Measurements from ENCODE around the gene ZNF433.
A peak's percentile ranks its signal among the peaks of the same experiment; 100 is the strongest.
"Not testable (repeated sequence)": the region's sequence is repeated elsewhere in the genome, so short reads cannot be mapped to it uniquely, and the experiment has no call there.

The ZNF433 gene

DNA sequence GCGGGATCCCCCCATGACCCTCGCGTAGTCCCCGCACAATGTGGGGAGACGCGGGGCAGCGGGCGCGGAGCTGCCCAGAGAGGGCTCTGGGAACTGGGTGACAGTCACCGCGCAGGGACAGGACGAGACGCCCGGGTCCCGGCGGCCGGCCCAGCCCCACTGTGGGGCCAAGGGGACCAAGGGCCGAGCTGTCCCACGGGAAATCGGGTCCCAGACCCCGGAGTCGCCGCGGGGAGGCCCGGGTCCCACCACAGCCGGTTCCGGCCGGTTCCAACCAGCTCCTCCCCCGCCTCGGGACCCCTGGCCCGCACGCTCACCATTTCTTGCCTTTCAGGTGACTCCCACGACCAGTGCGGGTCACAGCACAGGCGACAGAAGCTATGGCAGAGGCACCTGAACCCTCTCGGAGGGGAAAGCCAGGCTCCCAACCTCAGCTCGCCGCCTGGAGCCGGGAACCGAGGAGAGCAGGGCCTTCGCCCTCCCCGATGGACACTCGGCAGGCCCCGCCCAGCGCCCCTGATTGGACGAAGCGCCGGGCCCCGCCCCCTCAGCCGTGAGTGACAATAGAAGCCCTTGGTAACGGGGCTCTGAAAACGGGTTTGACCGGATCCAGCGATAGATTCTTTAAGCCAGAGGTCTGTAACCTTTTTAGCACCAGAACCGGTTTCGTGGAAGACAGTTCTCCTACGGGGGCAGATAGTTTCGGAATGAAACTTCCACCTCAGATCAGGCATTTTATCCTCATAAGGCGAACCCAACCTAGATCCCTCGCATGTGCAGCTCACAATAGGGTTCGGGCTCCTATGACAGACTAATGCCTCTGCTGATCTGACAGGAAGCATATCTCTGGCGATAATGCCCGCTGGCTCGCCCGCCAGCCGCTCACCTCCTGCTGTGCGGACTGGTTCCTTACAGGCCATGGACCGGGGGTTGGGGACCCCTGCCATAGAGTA is at the start of gene ZNF433:
TSS of gene ZNF433 (minus strand) at position 460 of the 953 bp plus-strand sequence. CDS start at position 320, 140 bp downstream.
- DNase-seq (ENCODE audit: low read depth in 2 of 2), result peak; percentile 8 to 66

DNA sequence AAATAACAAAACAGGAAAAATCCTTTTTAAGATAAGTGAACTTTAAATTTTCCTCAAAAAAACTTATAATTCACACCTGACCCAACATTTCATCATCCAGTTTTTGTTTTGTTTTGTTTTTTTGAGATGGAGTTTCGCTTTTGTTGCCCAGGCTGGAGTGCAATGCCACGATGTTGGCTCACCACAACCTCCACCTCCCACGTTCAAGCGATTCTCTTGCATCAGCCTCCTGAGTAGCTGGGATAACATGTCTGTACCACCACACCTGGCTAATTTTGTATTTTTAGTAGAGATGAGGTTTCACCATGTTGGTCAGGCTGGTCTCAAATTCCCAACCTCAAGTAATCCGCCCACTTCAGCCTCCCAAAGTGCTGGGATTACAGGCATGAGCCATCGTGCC is 47.9 kb upstream of the ZNF433 start:
- not testable (repeated sequence) for DNase-seq (ENCODE audit: low read depth in 2 of 2)

DNA sequence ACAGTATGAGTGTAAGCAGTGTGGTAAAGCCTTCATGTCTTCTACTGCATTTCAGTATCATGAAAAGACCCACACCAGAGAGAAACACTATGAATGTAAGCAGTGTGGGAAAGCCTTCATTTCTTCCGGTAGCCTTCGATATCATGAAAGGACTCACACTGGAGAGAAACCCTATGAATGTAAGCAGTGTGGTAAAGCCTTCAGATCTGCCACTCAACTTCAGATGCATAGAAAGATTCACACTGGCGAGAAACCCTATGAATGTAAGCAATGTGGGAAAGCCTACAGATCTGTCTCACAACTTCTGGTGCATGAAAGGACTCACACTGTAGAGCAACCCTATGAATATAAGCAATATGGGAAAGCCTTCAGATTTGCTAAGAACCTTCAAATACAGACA is 41.9 kb upstream of the ZNF433 start:
- DNase-seq (ENCODE audit: low read depth in 2 of 2), result no peak

DNA sequence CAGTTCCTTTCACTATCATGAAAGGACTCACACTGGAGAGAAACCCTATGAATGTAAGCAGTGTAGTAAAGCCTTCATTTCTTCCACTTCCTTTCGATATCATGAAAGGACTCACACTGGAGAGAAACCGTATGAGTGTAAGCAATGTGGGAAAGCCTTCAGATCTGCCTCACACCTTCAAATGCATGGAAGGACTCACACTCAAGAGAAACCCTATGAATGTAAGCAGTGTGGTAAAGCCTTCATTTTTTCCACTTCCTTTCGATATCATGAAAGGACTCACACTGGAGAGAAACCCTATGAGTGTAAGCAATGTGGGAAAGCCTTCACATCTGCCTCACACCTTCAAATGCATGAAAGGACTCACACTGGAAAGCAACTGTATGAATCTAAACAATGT is 40.9 kb upstream of the ZNF433 start:
- not testable (repeated sequence) for DNase-seq (ENCODE audit: low read depth in 2 of 2)

DNA sequence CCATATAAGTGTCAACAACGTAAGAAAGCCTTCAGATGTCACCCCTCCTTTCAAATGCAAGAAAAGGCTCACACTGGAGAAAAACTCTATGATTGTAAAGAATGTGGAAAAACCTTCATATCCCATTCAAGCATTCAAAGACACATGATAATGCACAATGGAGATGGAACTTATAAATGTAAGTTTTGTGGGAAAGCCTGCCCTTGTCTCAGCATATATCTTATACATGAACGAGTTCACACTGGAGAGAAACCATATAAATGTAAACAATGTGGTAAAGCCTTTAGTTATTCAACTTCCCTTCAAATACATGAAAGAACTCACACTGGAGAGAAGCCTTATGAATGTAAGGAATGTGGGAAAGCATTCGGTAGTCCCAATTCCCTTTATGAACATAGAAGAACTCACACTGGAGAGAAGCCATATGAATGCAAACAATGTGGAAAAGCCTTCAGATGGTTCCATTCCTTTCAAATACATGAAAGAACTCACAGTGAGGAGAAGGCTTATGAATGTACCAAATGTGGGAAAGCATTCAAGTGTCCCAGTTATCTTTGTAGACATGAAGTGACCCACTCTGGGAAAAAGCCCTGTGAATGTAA is 40.2 kb upstream of the ZNF433 start:
- no peak for DNase-seq (ENCODE audit: low read depth in 2 of 2)

DNA sequence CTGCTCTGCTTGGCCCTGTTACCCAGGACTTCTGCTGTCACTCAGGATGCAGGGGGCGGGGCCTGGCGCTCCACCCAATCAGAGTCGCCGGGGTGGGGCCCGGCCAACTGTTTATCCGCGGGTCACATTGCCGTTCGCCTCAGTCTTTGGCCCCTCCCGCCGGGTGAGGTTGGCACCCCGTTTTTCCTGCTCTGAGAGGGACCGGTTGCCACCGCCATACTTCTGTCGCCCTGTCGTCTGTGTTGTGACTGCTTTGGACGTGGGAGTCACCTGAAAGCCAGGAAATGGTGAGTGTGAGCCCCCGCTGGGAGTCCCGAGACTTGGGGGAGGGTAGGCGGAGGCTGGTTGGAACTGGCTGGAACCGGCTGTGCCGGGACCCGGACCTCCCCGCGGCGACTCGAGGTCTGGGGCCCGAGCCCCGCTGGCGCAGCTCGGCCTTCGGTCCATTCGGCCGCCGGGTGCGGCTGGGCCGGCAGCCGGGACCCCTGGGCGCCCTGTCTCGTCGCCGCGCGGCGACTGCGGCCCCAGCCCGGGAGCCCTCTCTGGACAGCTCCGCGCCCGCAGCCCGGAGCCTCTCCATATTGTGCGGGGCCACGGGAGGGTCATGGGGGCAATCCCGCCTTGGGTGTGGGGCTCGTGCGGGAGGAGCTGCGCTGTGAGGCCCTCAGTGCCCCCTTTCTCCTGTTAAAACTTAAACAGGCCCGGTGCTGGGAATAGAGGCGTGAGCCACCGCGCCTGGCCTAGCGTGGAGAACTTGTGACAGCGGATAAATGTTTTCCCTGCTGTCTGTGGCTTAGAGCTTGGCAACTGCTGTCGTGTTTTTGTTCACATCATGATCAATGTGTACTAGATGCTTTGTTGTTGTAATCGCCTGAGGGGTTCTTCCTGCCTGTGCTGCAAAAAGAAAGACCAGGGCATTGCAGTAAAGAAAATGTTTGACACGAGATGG is 29.4 kb upstream of the ZNF433 start, which contains the start of gene ZNF844:
TSS of gene ZNF844 (plus strand) at position 142 of the 949 bp plus-strand sequence. CDS start at position 285, 143 bp downstream.
- DNase-seq (ENCODE audit: low read depth in 2 of 2), result peak; percentile 39 to 57

DNA sequence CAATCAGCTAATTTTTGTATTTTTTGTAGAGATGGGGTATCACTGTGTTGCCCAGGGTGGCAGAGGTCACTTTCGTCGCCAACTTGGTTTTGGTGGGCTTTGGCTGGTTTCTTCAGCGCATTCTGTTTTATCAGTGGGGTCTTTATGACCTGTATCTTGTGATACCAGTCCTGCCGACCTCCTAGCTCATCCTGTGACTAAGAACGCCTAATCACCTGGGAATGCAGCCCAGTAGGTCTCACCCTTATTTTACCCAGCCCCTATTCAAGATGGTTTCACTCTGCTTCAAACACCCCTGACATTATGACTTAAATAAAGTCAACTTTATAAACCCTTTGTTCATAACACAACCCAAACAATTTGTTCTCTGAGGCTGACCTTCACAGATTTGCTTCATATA is 20.3 kb upstream of the ZNF433 start:
- no peak for DNase-seq (ENCODE audit: low read depth in 2 of 2)

DNA sequence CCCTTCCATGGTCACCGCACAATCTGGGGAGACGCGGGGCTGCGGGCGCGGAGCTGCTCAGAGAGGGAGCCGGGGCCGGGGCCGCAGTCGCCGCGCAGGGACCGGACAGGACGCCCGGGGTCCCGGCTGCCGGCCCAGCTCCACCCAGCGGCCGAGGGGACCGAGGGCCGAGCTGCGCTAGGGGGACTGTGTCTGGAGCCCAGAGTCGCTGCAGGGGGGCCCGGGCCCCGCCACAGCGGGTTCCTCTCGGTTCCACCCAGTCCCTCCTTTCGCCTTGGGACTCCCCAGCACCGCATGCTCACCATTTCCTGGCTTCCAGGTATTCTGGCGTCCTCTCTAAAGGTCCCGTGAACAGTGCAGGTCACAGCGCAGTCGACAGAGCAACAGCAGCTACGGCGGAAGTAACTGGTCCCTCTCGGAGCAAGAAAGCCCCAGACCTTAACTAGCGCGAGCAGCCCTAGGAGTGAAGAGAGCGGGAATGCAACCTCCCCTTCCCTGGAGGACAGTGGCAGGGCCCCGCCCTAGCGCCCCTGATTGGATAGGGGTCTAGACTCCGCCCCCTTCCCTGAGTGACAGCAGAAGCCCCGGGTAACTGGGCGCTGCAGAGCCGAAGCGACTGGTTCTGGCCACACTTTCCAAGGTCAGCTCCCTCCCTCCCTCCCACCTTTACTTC is 17.2 kb upstream of the ZNF433 start, which contains the start of gene ZNF878:
TSS of gene ZNF878 (minus strand) at position 465 of the 673 bp plus-strand sequence. CDS start at position 305, 160 bp downstream.
- DNase-seq (ENCODE audit: low read depth in 2 of 2), result no peak

DNA sequence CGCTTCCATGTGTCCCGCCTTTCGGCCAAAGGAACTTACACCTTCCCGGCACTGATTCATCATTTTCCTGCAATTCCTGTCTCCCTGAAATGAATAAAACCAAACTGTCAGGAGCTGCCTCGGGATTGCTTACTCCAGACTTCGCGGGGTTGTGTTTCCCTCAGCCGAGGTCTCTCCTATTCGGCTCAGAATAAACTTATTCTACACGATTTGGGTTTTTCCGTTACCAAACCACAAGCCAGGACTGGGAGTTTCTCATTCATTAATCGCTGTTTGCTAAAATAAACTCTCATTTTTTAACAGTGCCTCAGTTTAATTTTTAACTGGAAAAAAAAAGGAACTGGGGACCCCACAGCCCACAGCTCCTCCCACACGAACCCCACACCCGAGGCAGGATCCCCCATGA is 16.6 kb upstream of the ZNF433 start:
- no peak for DNase-seq (ENCODE audit: low read depth in 2 of 2)

DNA sequence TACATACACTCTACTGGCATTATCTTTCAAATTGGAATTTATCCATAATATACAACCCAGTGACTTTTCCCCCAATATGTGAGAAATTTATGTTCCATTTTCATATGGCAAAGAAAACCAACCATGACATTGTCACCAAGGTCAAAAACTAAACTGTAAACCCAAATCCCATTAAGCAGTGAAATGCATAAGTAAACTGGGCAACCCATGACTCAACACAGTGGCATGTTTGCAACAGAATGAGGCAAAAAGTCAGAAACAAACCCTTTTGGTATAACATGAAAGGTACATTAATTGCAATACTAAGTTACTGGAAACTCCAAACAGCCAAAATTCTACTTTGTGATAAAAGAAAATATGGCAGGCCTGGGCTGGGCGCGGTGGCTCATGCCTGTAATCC is 12.4 kb upstream of the ZNF433 start:
- DNase-seq (ENCODE audit: low read depth in 2 of 2), result no peak

DNA sequence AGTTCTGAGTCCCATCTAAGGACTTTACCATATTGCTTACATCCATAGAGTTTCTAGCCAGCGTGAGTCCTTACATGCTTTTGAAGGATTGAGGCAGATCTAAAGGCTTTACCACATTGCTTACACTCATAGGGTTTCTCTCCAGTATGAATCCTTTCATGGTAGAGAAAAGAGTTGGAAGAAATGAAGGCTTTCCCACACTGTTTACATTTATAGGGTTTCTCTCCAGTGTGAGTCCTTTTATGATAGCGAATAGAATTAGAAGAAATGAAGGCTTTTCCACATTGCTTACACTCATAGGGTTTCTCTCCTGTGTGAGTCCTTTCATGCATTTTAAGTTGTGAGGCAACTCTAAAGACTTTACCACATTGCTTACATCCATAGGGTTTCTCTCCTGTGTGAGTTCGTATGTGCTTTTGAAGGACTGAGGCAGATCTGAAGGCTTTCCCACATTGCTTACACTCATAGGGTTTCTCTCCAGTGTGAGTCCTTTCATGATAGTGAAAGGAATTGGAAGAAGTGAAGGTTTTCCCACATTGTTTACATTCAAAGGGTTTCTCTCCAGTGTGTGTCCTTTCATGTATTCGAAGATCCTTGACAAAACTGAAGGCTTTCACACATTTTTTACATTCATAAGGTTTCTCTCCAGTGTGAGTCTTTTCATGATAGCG is 8.4 kb upstream of the ZNF433 start:
- DNase-seq (ENCODE audit: low read depth in 2 of 2), result no peak

DNA sequence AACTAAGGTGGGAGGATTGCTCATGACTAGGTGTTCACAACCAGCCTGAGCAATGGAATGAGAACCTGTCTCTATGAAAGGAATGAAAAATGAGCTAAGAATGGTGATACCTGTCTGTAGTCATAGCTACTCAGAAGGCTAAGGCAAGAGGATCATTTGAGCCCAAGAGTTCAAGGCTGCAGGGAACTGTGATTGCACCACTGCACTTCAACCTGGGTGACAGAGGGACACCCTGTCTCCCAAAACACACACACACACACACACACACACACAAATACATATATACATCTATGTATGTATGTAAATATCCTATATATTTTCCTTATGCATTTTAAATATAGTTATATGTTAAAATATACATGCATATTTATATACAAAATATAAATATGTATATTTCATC is 7.4 kb upstream of the ZNF433 start:
- no peak for DNase-seq (ENCODE audit: low read depth in 2 of 2)

DNA sequence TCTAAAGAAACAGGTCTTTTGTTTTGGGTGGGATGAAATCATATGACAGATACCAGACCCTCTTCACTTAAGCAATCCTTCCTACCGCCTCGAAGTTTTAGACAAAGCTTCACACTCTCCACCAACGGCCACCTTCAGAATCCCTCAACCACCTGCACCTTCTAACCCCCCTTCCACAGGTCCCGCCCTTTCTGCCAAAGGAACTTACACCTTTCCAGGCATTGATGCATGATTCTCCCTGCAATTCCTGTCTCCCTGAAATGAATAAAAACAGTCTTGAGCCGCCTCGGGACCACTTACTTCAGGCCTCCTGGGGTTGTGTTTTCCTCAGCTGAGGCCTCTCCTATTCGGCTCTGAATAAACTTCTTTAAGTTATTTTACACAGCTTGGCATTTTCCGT is 859 bp downstream of the ZNF433 start:
- DNase-seq (ENCODE audit: low read depth in 2 of 2), result no peak

DNA sequence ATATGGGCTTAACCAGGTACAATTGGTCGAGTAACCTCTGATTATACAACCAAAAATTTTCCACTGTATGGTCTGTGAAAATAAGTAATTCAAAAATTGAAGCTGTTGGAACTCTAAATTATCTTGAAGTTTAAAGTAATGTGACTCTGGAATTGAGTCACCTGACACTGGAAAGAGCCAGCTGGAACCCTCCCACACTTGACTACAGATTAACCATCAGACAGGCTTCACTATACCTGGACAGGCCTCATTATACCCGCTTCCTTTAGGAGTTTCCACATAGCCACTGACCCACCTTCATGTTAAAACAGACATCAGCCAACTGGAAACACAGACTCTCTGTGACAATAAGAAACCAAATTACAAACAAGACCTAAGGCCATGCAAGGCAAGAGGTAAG is 1.3 kb downstream of the ZNF433 start:
- no peak for DNase-seq (ENCODE audit: low read depth in 2 of 2)

DNA sequence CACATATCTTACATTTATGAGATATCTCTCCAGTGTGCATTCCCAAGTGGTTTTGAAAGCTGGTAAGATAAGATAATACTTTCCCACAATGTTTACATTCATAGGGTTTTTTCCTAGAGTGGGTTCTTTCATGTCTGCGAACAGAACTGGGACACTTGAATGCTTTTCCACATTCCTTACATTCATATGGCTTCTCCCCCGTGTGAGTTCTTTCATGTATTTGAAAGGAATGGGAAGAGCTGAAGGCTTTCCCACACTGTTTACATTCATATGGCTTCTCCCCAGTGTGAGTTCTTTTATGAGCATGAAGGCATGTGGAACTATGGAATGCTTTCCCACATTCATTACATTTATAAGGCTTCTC is 19.7 kb downstream of the ZNF433 start:
- DNase-seq (ENCODE audit: low read depth in 2 of 2), result no peak

DNA sequence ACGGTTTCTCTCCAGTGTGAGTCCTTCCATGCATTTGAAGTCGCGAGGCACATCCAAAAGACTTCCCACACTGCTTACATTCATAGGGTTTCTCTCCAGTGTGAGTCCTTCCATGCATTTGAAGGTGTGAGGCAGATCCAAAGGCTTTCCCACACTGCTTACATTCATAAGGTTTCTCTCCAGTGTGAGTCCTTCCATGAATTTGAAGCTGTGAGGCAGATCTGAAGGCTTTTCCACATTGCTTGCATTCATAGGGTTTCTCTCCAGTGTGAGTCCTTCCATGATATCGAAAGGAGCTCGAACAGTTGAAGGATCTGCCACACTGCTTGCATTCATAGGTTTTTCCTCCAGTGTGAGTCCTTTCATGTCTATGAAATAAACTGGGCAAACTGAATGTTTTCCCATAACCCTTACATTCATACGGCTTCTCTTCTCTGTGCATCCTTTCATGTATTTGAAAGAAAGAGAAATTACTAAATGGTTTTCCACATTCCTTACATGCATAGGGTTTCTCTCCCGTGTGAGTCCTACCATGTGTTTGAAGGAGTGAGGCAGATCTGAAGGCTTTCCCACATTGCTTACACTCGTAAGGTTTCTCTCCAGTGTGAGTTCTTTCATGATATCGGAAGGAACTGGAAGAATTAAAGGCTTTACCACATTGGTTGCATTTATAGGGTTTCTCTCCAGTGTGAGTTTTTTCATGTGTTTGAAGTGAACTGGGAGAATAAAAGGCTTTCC is 20.3 kb downstream of the ZNF433 start:
- no peak for DNase-seq (ENCODE audit: low read depth in 2 of 2)

DNA sequence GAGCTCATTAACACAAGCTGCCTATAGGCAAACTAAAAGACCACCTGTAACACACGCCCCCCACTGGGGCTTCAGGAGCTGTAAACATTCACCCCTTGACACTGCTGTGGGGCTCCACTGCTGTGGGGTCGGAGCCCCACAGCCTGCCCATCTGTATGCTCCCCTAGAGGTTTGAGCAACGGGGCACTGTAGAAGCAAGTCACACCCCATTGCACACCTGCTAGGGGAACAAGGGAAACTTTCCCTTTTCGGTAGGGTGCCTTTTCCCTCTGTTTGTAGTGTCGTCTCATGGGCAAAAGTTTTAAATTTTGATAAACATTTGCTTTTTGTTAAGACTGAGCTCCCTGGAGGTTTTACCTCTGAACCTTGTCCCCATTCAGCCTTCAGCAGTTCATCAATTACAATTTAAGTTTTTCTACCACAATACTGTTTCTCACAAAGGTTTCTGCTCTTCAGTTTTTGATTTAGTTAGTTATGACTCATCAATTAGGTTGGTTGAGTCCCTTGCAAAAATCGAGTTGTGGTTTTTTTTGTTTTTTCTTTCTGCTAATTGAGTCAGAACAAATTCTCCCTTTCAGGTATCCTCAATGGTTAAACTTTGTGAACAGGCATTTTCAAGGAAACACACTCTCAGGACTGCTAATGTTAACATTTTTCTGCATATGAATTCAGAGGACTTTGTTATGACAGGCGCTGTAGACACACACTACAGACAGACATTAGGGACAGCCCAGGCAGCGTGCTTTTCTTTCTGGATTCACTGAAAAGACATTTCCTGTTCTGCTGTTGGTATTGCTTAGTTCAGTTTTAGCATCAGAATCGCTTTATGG is 35.1 kb downstream of the ZNF433 start:
- DNase-seq (ENCODE audit: low read depth in 2 of 2), result no peak

DNA sequence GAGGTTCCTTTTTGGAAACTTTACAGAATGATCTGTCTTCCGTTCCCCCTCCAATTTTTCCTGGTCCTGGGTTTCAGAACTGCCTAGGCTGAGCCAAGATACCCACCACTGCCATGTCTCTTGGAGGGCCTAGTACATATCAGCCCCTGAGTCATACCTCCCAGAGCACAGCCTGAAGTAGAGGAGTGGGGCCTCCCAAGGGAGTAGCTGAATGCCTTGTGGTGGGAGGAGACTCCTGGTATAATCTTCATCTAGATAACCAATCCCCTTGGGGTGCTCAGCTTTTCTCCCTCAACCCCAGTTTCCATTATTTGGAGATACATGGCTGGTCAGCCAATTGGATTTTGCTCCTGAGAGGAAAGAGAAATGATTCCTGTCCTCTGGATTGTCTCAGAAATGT is 40.3 kb downstream of the ZNF433 start:
- DNase-seq (ENCODE audit: low read depth in 2 of 2), result no peak

DNA sequence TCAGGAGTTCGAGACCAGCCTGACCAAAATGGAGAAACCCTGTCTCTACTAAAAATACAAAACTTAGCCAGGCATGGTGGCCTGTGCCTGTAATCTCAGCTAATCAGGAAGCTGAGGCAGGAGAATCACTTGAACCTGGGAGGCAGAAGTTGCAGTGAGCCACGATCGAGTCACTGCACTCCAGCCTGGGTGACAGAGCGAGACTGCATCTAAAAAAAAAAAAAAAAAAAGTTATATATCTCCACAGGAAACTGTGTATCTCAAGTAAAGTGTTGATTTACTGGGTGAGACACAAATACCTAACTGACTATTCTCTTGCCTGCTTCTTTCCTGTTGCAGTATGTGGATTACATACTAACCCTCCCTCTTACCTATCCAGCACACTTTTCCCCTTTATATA is 43.6 kb downstream of the ZNF433 start:
- DNase-seq (ENCODE audit: low read depth in 2 of 2), result not testable (repeated sequence)
